Stimulated activated CD8-positive, alpha-beta memory T cell treated with anti-CD3 and anti-CD28 coated beads, Interleukin-15, amount 100 ng/mL, for 4 hours (primary cell): ENCODE data around the gene NARF.
"Not testable (repeated sequence)": the region's sequence is repeated elsewhere in the genome, so short reads cannot be mapped to it uniquely, and the experiment has no call there.

Experiments
- DNase-seq, 2 donors: peaks; one replicate each; pipeline ENCODE4 v3.0.0-alpha.2; 2020; ENCODE audit warnings: low read depth in 2 of 2

NARF gene

GRCh38 chr17:82458179-82458884 is at the start of gene NARF:
Gene NARF (plus strand): TSS chr17:82458741. CDS start chr17:82458804, 63 bp downstream.
- peak; percentile 93 to 94 for DNase-seq

- DNase-seq, result no peak
These were observed 49.6 kb upstream of the NARF start for GRCh38 chr17:82408938-82409318.

GRCh38 chr17:82410014-82410716 is 48.4 kb upstream of the NARF start:
- no peak for DNase-seq

- DNase-seq, result no peak
These were observed 47.0 kb upstream of the NARF start for GRCh38 chr17:82411396-82412053.

GRCh38 chr17:82412081-82412480 is 46.5 kb upstream of the NARF start:
- not testable (repeated sequence) for DNase-seq

- no peak for DNase-seq
These were observed 45.7 kb upstream of the NARF start for GRCh38 chr17:82412535-82413520.

GRCh38 chr17:82414548-82415281 is 43.8 kb upstream of the NARF start:
- DNase-seq, result peak; percentile 31 to 49

- DNase-seq, result no peak
These were observed 43.2 kb upstream of the NARF start for GRCh38 chr17:82415336-82415735.

- DNase-seq, result no peak
These were observed 42.8 kb upstream of the NARF start for GRCh38 chr17:82415786-82416185.

GRCh38 chr17:82416264-82416663 is 42.3 kb upstream of the NARF start:
- no peak for DNase-seq

- DNase-seq, result no peak
These were observed 41.8 kb upstream of the NARF start for GRCh38 chr17:82416771-82417170.

- peak; percentile 60 to 74 for DNase-seq
These were observed 40.2 kb upstream of the NARF start, which contains the start of the genes HEXD and OGFOD3 for GRCh38 chr17:82418001-82418986. Gene HEXD (plus strand): TSS chr17:82418347. CDS start chr17:82419800, 1,453 bp downstream. Gene OGFOD3 (minus strand): TSS chr17:82418586. CDS start chr17:82418485, 101 bp downstream.

GRCh38 chr17:82419540-82419939 is 39.0 kb upstream of the NARF start:
- DNase-seq, result no peak

GRCh38 chr17:82424001-82424862 is 34.3 kb upstream of the NARF start:
- DNase-seq, result peak in 1 of 2 donors; percentile 21

GRCh38 chr17:82424863-82425159 is 33.7 kb upstream of the NARF start:
- no peak for DNase-seq

- no peak for DNase-seq
These were observed 30.0 kb upstream of the NARF start for GRCh38 chr17:82428546-82428945.

GRCh38 chr17:82429824-82430223 is 28.7 kb upstream of the NARF start:
- DNase-seq, result no peak

GRCh38 chr17:82432017-82432416 is 26.5 kb upstream of the NARF start:
- DNase-seq, result no peak
